ENCODE measurements around the gene MAFG. TPM values are rescaled to one million over a fixed set of nuclear protein-coding genes. Genes with fewer than 3 reads are reported as not detected.

Gene MAFG
- total and polyA plus RNA-seq, 2 experiments from 2014 or later = 21.3 to 28.5 TPM

- Histone ChIP-seq H4K20me1 (ENCODE audit: insufficient read depth, poor library complexity, severe bottlenecking) (no peaks in the 10 kb centered on the region), H2AFZ (no peak overlapping the region), H3K27ac (no peak overlapping the region), H3K36me3 (replicated peaks; ENCODE audit: insufficient read depth, low read depth) (no peaks in the 10 kb centered on the region), H3K4me1 (ENCODE audit: insufficient read depth) (peaks cover 18% of the 10 kb centered on the region), H3K4me2 (no peak overlapping the region), H3K9me2 (replicated peaks; ENCODE audit: insufficient read depth) (no peaks in the 10 kb centered on the region), H3K27me3 (no peaks in the 10 kb centered on the region), H3K9me3 (ENCODE audit: low read depth) (no peaks in the 10 kb centered on the region), H3K4me3 (no peak overlapping the region), H3K79me2 (peaks cover 16% of the 10 kb centered on the region)
- no peak for TF ChIP-seq CTCF (IDR thresholded peaks at IDR 0.05; ENCODE audit: poor library complexity)
- WGBS (ENCODE audit: low lambda C conversion rate, missing lambda C conversion rate) = 77% methylated on average over 14 of the region's 15 CpGs
- no peak for DNase-seq (ENCODE audit: low spot score)
These were observed 4.2 kb upstream of the MAFG start for GRCh38 chr17:81931557-81932332.

DNA sequence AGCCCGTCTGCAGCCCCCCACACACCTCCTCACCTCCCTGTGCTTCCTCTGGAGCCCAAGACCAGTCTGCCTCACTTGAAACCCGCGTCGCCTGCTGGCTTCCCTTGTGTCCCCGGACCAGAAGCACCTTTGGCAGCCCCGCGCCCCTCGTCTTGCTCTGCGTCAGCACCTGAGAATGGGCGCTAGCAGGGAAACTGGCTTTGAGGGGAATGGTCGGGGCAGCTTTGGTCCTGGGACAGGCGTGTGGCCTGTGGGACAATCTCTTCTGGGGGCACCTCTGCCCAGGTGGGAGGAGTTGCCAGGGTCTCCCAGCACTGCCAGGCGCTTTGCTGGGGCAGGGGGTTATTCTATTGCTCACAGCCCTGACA, 3.6 kb upstream of the MAFG start:
- DNase-seq (ENCODE audit: low spot score) = no peak
- Histone ChIP-seq H3K4me1 (ENCODE audit: insufficient read depth) (peaks cover 13% of the 10 kb centered on the region), H2AFZ (no peak overlapping the region), H3K27me3 (no peaks in the 10 kb centered on the region), H3K9me2 (replicated peaks; ENCODE audit: insufficient read depth) (no peaks in the 10 kb centered on the region), H3K79me2 (peaks cover 12% of the 10 kb centered on the region), H3K27ac (no peak overlapping the region), H3K9me3 (ENCODE audit: low read depth) (no peaks in the 10 kb centered on the region), H3K4me2 (no peak overlapping the region), H3K36me3 (replicated peaks; ENCODE audit: insufficient read depth, low read depth) (no peaks in the 10 kb centered on the region), H4K20me1 (ENCODE audit: insufficient read depth, poor library complexity, severe bottlenecking) (peaks cover 2% of the 10 kb centered on the region), H3K4me3 (no peak overlapping the region)
- 81% methylated on average over 12 of the region's 13 CpGs for WGBS (ENCODE audit: low lambda C conversion rate, missing lambda C conversion rate)
- TF ChIP-seq EZH2 (IDR thresholded peaks at IDR 0.05; ENCODE audit: borderline replicate concordance) (no peak), CTCF (IDR thresholded peaks at IDR 0.05; ENCODE audit: poor library complexity) (no peak), EZH2phosphoT487 (IDR thresholded peaks at IDR 0.05; ENCODE audit: low read depth, severe bottlenecking, unreplicated experiment) (no peak)

DNA sequence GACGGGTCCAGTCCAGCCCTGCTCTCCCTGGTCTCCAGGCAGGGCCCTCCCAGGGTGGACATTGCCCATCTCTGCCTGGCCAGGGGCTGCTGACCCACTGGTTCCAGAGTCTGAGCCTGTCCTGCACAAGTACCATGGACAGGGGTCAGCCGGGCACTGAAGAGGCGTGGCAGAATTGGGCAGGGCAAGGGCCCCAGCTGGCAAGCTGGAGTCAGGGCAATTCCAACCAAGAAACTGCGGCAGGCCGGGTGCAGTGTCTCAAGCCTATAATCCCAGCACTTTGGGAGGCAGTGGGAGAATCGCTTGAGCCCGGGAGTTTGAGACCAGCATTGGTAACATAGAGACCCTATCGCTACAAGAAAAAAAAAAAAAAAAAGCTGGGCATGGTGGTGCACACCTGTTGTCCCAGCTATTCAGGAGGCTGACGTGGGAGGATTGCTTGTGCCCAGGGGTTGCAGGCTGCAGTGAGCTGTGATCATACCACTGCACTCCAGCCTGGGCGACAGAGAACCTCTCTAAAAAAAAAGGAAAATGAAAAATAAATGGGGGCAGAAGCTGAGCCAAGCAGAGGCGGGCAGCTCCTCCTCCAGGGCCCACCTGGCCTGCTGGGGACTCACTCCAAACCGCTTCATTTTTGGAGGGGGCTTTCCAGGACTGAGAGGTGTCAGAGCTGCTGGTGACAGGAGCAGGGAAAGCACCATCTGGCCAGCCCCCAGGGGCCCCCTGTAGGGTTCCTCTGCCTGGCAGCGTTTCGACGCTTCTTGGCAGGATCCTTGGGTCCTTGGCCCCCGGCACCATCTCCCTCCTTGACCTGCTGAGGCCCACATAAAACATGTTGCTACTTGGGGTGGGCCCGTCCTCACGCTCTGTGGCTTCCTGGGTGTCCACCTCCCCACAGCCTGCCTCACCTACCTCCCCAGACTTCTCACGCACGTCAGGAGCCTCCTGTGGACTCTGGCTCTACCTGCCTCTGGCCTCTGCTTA, 2.9 kb upstream of the MAFG start:
- H3K4me3 ChIP-seq = no peak overlapping the region
- no peak for DNase-seq (ENCODE audit: low spot score)
- no peaks in the 10 kb centered on the region for H3K27me3 ChIP-seq
- H3K9me2 ChIP-seq (replicated peaks; ENCODE audit: insufficient read depth) = no peaks in the 10 kb centered on the region
- H2AFZ ChIP-seq = no peak overlapping the region
- H4K20me1 ChIP-seq (ENCODE audit: insufficient read depth, poor library complexity, severe bottlenecking) = peaks cover 9% of the 10 kb centered on the region
- H3K36me3 ChIP-seq (replicated peaks; ENCODE audit: insufficient read depth, low read depth) = no peaks in the 10 kb centered on the region
- no peaks in the 10 kb centered on the region for H3K9me3 ChIP-seq (ENCODE audit: low read depth)
- TF ChIP-seq CTCF (IDR thresholded peaks at IDR 0.05; ENCODE audit: poor library complexity) (no peak), EZH2phosphoT487 (IDR thresholded peaks at IDR 0.05; ENCODE audit: low read depth, severe bottlenecking, unreplicated experiment) (no peak)
- no peak overlapping the region for H3K4me2 ChIP-seq
- peaks cover 20% of the 10 kb centered on the region for H3K4me1 ChIP-seq (ENCODE audit: insufficient read depth)
- no peak overlapping the region for H3K27ac ChIP-seq
- 84% methylated on average over 20 of the region's 20 CpGs for WGBS (ENCODE audit: low lambda C conversion rate, missing lambda C conversion rate)
- H3K79me2 ChIP-seq = peaks cover 13% of the 10 kb centered on the region

Measured in hepatocyte (in vitro differentiated cells).